ENCODE results near the gene KCNG2. TPM values are rescaled to one million over a fixed set of nuclear protein-coding genes. Genes with fewer than 3 reads are reported as not detected.

KCNG2 gene
- polyA plus RNA-seq, 1 donor from 2014 or later: not detected

GRCh38 chr18:79855147-79855933 lies 57.6 kb downstream of the KCNG2 start:
- Histone ChIP-seq H3K9me3 (ENCODE audit: low read length) (no peaks in the 10 kb centered on the region), H3K4me3 (ENCODE audit: low read length) (no peak overlapping the region), H2AFZ (ENCODE audit: low read depth, low read length) (no peak overlapping the region), H3K27me3 (ENCODE audit: insufficient read depth, low read depth, low read length) (no peaks in the 10 kb centered on the region), H3K36me3 (ENCODE audit: insufficient read depth, low read length) (no peaks in the 10 kb centered on the region), H3K9me2 (ENCODE audit: insufficient read depth, low read length) (no peaks in the 10 kb centered on the region), H3F3A (ENCODE audit: insufficient read depth, low read length, poor library complexity, severe bottlenecking) (no peaks in the 10 kb centered on the region), H3K9ac (ENCODE audit: low read length) (no peak overlapping the region), H4K20me1 (ENCODE audit: insufficient read depth) (no peaks in the 10 kb centered on the region), H3K4me2 (ENCODE audit: low read length) (no peak overlapping the region), H3K27ac (ENCODE audit: low read length) (no peak overlapping the region), H3K79me2 (replicated peaks; ENCODE audit: insufficient read depth, low read length) (no peaks in the 10 kb centered on the region)
- no peak for TF ChIP-seq POLR2AphosphoS5 (IDR thresholded peaks at IDR 0.05)

GRCh38 chr18:79856119-79857007 lies 58.6 kb downstream of the KCNG2 start:
- no peaks in the 10 kb centered on the region for H3K9me3 ChIP-seq (ENCODE audit: low read length)
- H3K36me3 ChIP-seq (ENCODE audit: insufficient read depth, low read length): no peaks in the 10 kb centered on the region
- no peak overlapping the region for H2AFZ ChIP-seq (ENCODE audit: low read depth, low read length)
- no peak overlapping the region for H3K4me3 ChIP-seq (ENCODE audit: low read length)
- H3F3A ChIP-seq (ENCODE audit: insufficient read depth, low read length, poor library complexity, severe bottlenecking): no peaks in the 10 kb centered on the region
- H4K20me1 ChIP-seq (ENCODE audit: insufficient read depth): no peaks in the 10 kb centered on the region
- no peaks in the 10 kb centered on the region for H3K27me3 ChIP-seq (ENCODE audit: insufficient read depth, low read depth, low read length)
- no peak overlapping the region for H3K9ac ChIP-seq (ENCODE audit: low read length)
- H3K9me2 ChIP-seq (ENCODE audit: insufficient read depth, low read length): no peaks in the 10 kb centered on the region
- no peak overlapping the region for H3K27ac ChIP-seq (ENCODE audit: low read length)
- no peaks in the 10 kb centered on the region for H3K79me2 ChIP-seq (replicated peaks; ENCODE audit: insufficient read depth, low read length)
- TF ChIP-seq TAF1 (IDR thresholded peaks at IDR 0.05; ENCODE audit: low read depth): no peak
- no peak for TF ChIP-seq POLR2AphosphoS5 (IDR thresholded peaks at IDR 0.05)
- no peak for TF ChIP-seq SMC3 (conservative IDR thresholded peaks at IDR 0.05; ENCODE audit: poor library complexity)
- no peak for TF ChIP-seq EP300 (conservative IDR thresholded peaks at IDR 0.05; ENCODE audit: poor library complexity, severe bottlenecking)
- no peak for TF ChIP-seq MXI1 (conservative IDR thresholded peaks at IDR 0.05; ENCODE audit: poor library complexity, severe bottlenecking)
- no peak for TF ChIP-seq CTCF (IDR thresholded peaks at IDR 0.05; ENCODE audit: poor library complexity, severe bottlenecking)
- TF ChIP-seq RAD21 (conservative IDR thresholded peaks at IDR 0.05): no peak
- TF ChIP-seq EZH2 (IDR thresholded peaks at IDR 0.05; ENCODE audit: borderline replicate concordance, insufficient read depth, low read length, poor library complexity, severe bottlenecking): no peak
- no peak for TF ChIP-seq REST (IDR thresholded peaks at IDR 0.05; ENCODE audit: borderline replicate concordance)
- no peak overlapping the region for H3K4me2 ChIP-seq (ENCODE audit: low read length)
